ENCODE measurements around the gene CTPS1.

GRCh38 chr1:40978886-40979240, 633 bp upstream of the CTPS1 start:
- TF ChIP-seq CTCF (IDR thresholded peaks at IDR 0.05) (no peak), POLR2AphosphoS5 (IDR thresholded peaks at IDR 0.05) (no peak)

All from breast epithelium (tissue), 3 donors.